Measurements from ENCODE around the gene CDKAL1. TPM values are rescaled to one million over a fixed set of nuclear protein-coding genes. Genes with fewer than 3 reads are reported as not detected.

Gene CDKAL1
- total and polyA plus RNA-seq, 2 of the 13 experiments (the other 11 are each of a cell fraction or from before 2014, with no cell fraction given) = 9.5 to 27.7 TPM

- ChIA-PET CTCF (ENCODE audit: low intra/inter-chr PET ratio, low total read pairs) (no interaction called here), POLR2A (no interaction called here)
- Histone ChIP-seq H3K27ac (ENCODE audit: extremely low read length, insufficient read depth, low read length) (no peak overlapping the region), H3K4me1 (ENCODE audit: insufficient read depth, low read length) (no peaks in the 10 kb centered on the region), H3K9ac (ENCODE audit: insufficient read depth, low read depth, low read length) (no peak overlapping the region), H3K36me3 (replicated peaks in 1 of 2; ENCODE audit: control insufficient read depth in 1 of 2, insufficient read depth in 2 of 2, low read length in 2 of 2) (no peaks in the 10 kb centered on the region), H3K27me3 (ENCODE audit: control insufficient read depth in 1 of 2, insufficient read depth in 2 of 2, low read length in 2 of 2) (no peaks in the 10 kb centered on the region), H3K79me2 (ENCODE audit: insufficient read depth, low read length) (no peaks in the 10 kb centered on the region), H2AFZ (ENCODE audit: low read length) (no peak overlapping the region), H3K4me3 (replicated peaks in 1 of 3; ENCODE audit: insufficient read depth in 1 of 3, low read depth in 2 of 3, low read length in 3 of 3) (no peak overlapping the region), H3K4me2 (ENCODE audit: low read depth, low read length) (no peak overlapping the region), H3K9me3 (ENCODE audit: low read length) (no peaks in the 10 kb centered on the region), H4K20me1 (ENCODE audit: insufficient read depth, low read length) (no peaks in the 10 kb centered on the region)
- in situ Hi-C loops (cut with HindIII; ENCODE audit: extremely low pct_ligation_motif_present, low pct_unique_long_range_greater_than_20kb) (no loop called here), intact Hi-C loops (cut with micrococcal nuclease; ENCODE audit: unreplicated experiment) (no loop called here)
- 96% methylated on average over 7 of the region's 7 CpGs for WGBS (ENCODE audit: low lambda C conversion rate)
- ATAC-seq (no peak), FAIRE-seq (no peak), DNase-seq (ENCODE audit: low spot score) (no peak)
- TF ChIP-seq KIAA2018 (CRISPR knock-in tag; IDR thresholded peaks at IDR 0.05; ENCODE audit: borderline replicate concordance) = no peak
- no peak for TF ChIP-seq HNRNPLL (IDR thresholded peaks at IDR 0.05; ENCODE audit: low read depth, low read length, poor library complexity, severe bottlenecking)
- no peak for TF ChIP-seq SOX6 (IDR thresholded peaks at IDR 0.05)
- TF ChIP-seq SOX6 (CRISPR knock-in tag; IDR thresholded peaks at IDR 0.05) = no peak
- no peak for TF ChIP-seq ZNF678 (CRISPR knock-in tag; IDR thresholded peaks at IDR 0.05)
- TF ChIP-seq, protein P1, sequence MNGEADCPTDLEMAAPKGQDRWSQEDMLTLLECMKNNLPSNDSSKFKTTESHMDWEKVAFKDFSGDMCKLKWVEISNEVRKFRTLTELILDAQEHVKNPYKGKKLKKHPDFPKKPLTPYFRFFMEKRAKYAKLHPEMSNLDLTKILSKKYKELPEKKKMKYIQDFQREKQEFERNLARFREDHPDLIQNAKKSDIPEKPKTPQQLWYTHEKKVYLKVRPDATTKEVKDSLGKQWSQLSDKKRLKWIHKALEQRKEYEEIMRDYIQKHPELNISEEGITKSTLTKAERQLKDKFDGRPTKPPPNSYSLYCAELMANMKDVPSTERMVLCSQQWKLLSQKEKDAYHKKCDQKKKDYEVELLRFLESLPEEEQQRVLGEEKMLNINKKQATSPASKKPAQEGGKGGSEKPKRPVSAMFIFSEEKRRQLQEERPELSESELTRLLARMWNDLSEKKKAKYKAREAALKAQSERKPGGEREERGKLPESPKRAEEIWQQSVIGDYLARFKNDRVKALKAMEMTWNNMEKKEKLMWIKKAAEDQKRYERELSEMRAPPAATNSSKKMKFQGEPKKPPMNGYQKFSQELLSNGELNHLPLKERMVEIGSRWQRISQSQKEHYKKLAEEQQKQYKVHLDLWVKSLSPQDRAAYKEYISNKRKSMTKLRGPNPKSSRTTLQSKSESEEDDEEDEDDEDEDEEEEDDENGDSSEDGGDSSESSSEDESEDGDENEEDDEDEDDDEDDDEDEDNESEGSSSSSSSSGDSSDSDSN (CRISPR knock-in tag; IDR thresholded peaks at IDR 0.05) = no peak
- TF ChIP-seq NFKB2 (CRISPR knock-in tag; IDR thresholded peaks at IDR 0.05; ENCODE audit: borderline replicate concordance) = no peak
- no peak for TF ChIP-seq SRY (CRISPR knock-in tag; IDR thresholded peaks at IDR 0.05)
- TF ChIP-seq, protein P2, sequence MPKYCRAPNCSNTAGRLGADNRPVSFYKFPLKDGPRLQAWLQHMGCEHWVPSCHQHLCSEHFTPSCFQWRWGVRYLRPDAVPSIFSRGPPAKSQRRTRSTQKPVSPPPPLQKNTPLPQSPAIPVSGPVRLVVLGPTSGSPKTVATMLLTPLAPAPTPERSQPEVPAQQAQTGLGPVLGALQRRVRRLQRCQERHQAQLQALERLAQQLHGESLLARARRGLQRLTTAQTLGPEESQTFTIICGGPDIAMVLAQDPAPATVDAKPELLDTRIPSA (CRISPR knock-in tag; IDR thresholded peaks at IDR 0.05; ENCODE audit: borderline replicate concordance) = no peak
- TF ChIP-seq YEATS4 (CRISPR knock-in tag; IDR thresholded peaks at IDR 0.05; ENCODE audit: borderline replicate concordance) = no peak
- TF ChIP-seq ZNF782 (CRISPR knock-in tag; IDR thresholded peaks at IDR 0.05; ENCODE audit: borderline replicate concordance) = no peak
- no peak for TF ChIP-seq ZNF180 (CRISPR knock-in tag; IDR thresholded peaks at IDR 0.05; ENCODE audit: borderline replicate concordance, low read depth)
- BruUV-seq (replicated peaks) = no TSS peak
These were observed 688.4 kb downstream of the CDKAL1 start for GRCh38 chr6:21222656-21223055.
